GM10266 (cell line): ENCODE measurements around the gene SLC24A3.

Experiments
- DNase-seq: peaks from one replicate; pipeline ENCODE4 v3.0.0; 2012; ENCODE audit errors: extremely low spot score
- CTCF ChIP-seq: IDR thresholded peaks from 2 replicates; pipeline ENCODE4 v1.5.1; 2012; ENCODE audit warnings: mild to moderate bottlenecking, low read depth; ENCODE audit not compliant: control insufficient read depth, insufficient read depth; ENCODE audit errors: missing control alignments

The SLC24A3 gene

DNA sequence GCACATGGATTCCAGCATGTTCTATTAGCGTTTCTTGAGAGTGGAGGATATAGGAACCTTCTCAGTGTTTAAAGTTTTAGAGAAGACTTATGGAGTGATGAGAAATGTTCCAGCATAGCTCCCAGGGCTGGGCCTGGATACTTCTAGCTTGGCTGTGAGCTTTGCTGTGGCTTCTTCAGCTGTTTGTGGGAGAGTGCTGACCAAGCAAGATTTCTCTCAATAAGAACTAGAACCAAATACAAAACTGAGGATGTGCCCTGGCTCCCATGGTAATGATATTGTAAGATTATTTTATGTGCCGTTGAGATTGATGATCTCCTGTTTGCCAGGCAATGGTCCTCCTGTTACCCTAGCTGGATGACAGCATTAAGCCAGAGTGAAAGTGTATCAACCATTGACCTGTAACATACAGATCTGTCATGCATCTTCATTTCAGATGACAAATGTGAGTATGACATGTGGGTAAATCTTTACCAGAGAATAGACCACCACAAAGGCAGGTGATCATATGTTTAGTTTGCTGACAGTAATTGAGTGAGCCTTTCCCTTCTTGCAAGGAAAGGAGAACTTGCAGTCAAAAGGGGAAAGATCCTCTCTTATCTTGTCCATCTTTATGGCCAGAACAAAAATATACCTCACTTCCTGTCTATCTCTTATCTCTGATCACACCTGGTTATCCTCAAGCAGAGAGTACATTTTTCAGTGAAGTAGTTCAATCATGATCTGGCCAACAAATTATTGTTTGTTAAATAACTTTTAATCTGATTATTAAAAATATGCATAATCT lies 180.1 kb downstream of the SLC24A3 start:
- TF ChIP-seq CTCF: no peak
- DNase-seq: no peak

- TF ChIP-seq CTCF: no peak
These were observed 184.1 kb downstream of the SLC24A3 start for GRCh38 chr20:19396460-19397081.

GRCh38 chr20:19397226-19397625 lies 184.8 kb downstream of the SLC24A3 start:
- no peak for TF ChIP-seq CTCF
- no peak for DNase-seq

More at GRCh38 chr20:19396460-19397081, 184.1 kb downstream of the SLC24A3 start:
- DNase-seq: no peak

GRCh38 chr20:19397666-19398065 lies 185.2 kb downstream of the SLC24A3 start:
- no peak for TF ChIP-seq CTCF
- DNase-seq: no peak

DNA sequence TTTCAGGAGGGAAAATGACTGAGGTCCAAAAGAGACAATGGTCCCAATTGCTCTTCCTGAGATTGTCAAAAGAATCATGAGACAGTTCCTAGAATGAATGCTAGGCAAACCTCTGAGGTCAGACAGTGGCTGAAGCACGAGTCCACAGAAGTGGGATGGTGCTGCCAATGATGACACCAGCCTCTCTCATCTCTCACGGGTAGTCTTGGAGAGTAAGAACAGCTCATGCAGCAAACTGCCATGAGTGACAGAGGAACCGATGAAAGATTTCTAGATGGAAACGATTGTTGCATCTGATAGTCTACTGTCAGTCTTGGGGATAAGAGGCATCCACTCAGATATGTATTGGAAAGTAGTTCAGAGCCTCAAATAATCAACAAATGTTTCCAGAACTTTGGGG lies 188.7 kb downstream of the SLC24A3 start:
- DNase-seq: no peak
- no peak for TF ChIP-seq CTCF

- no peak for TF ChIP-seq CTCF
- no peak for DNase-seq
These were observed 191.1 kb downstream of the SLC24A3 start for GRCh38 chr20:19403549-19403948.

DNA sequence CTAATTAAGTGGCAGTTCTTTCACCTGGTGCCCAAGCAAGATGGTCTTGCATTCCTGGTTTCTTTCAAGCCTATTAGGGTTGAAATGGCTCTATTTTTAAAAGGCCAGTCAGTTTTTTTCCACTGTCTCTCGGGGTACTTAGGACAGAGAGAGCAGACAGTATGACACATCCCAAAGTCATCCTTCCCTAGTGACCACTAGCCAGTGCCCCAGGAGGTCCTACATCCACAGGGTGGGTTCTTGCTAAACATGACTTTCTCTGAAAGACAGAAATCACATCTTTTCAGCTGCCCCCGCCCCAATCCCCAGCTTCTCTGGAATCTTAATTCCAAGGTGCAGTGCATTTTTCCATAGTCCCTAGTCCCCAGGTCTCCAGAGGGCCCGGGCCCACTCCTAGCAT lies 192.4 kb downstream of the SLC24A3 start:
- TF ChIP-seq CTCF: no peak
- no peak for DNase-seq
